SK-N-SH (cell line): ENCODE data around the gene PSMD13.
"Not testable (repeated sequence)": the region's sequence is repeated elsewhere in the genome, so short reads cannot be mapped to it uniquely, and the experiment has no call there.

ENCODE experiments used
- CTCF ChIP-seq: fragments of 200-600 bp; sonication (generic); IDR thresholded peaks from 2 replicates; pipeline ENCODE4 v1.6.1; 2017; ENCODE audit warnings: antibody characterized with exemption, mild to moderate bottlenecking, moderate library complexity
- EP300 ChIP-seq, 2 experiments: IDR thresholded peaks; 2 replicates each; pipeline versions ENCODE4 v1.4.0 to v1.6.1; 2012; ENCODE audit warnings: borderline replicate concordance in 1 of 2, low read depth in 1 of 2, low read length in 1 of 2
- EZH2phosphoT487 ChIP-seq: fragments of 200-600 bp; sonication (generic); IDR thresholded peaks from 2 replicates; pipeline ENCODE4 v1.6.1; 2017; ENCODE audit warnings: low read depth, mixed run types, mild to moderate bottlenecking, antibody characterized with exemption, moderate library complexity, borderline replicate concordance
- FOXJ3 ChIP-seq: sonication (generic); formaldehyde crosslinking; IDR thresholded peaks from 2 replicates; pipeline ENCODE4 v1.5.1; 2020; ENCODE audit warnings: mild to moderate bottlenecking, missing genetic modification reagents
- MAX ChIP-seq: IDR thresholded peaks from 2 replicates; pipeline ENCODE4 v1.4.0; 2012; ENCODE audit warnings: low read depth
- PBX3 ChIP-seq: IDR thresholded peaks from 2 replicates; pipeline ENCODE4; 2012
- POLR2AphosphoS5 ChIP-seq: IDR thresholded peaks from 2 replicates; pipeline ENCODE4 v1.6.1; 2012; ENCODE audit warnings: low read depth, low read length
- RFX5 ChIP-seq: IDR thresholded peaks from 2 replicates; pipeline ENCODE4 v1.6.1; 2012; ENCODE audit warnings: mild to moderate bottlenecking, improper control_type of control experiment, low read length
- SMC3 ChIP-seq: IDR thresholded peaks from 2 replicates; pipeline ENCODE4 v1.6.1; 2012; ENCODE audit warnings: low read depth, low read length, improper control_type of control experiment
- TAF1 ChIP-seq: IDR thresholded peaks from 2 replicates; pipeline ENCODE4 v1.6.1; 2012; ENCODE audit warnings: low read depth, mild to moderate bottlenecking, low read length, moderate library complexity, borderline replicate concordance
- TCF12 ChIP-seq: IDR thresholded peaks from 2 replicates; pipeline ENCODE4 v1.4.0; 2012

- TF ChIP-seq CTCF; EP300 (IDR thresholded peaks at IDR 0.05; ENCODE audit: borderline replicate concordance in 1 of 2, low read depth in 1 of 2, low read length in 1 of 2); EZH2phosphoT487; RFX5; SMC3; PBX3; MAX; FOXJ3 (CRISPR knock-in tag); TCF12; TAF1; POLR2AphosphoS5: not testable (repeated sequence)
Measured at GRCh38 chr11:190546-190945, 46.2 kb upstream of the PSMD13 start.
